Measurements from ENCODE around the gene SYF2.

- TF ChIP-seq CTCF (IDR thresholded peaks at IDR 0.05) (no peak), POLR2A (IDR thresholded peaks at IDR 0.05) (no peak)
These were observed 14.6 kb downstream of the SYF2 start for GRCh38 chr1:25217598-25218232.
